ENCODE measurements around the gene EIF6. TPM values are rescaled to one million over a fixed set of nuclear protein-coding genes. Genes with fewer than 3 reads are reported as not detected.

Gene EIF6
- total RNA-seq, 3 donors from 2014 or later (not counting 1 experiment from before 2014, with no cell fraction given), result 73.9 to 81.4 (median 79.0) TPM

GRCh38 chr20:35290887-35291417 is 6.4 kb upstream of the EIF6 start:
- Histone ChIP-seq H3K36me3 (ENCODE audit: control insufficient read depth, insufficient read depth, low read length) (no peaks in the 10 kb centered on the region), H3K27me3 (ENCODE audit: control insufficient read depth, insufficient read depth, low read length) (no peaks in the 10 kb centered on the region), H3K9me3 (ENCODE audit: control insufficient read depth, insufficient read depth, low read length) (no peaks in the 10 kb centered on the region), H3K4me3 (ENCODE audit: low read length) (no peak overlapping the region), H3K27ac (ENCODE audit: low read length) (no peak overlapping the region), H3K4me1 (ENCODE audit: control insufficient read depth, insufficient read depth, low read length) (no peaks in the 10 kb centered on the region)
- Mint-ChIP-seq H3K9me3 (no peaks in the 10 kb centered on the region), H3K36me3 (no peaks in the 10 kb centered on the region), H3K27ac (no peak overlapping the region), H3K4me1 (peaks cover 6% of the 10 kb centered on the region in 2 donors), H3K4me3 (no peak overlapping the region), H3K27me3 (ENCODE audit: low read depth in 2 of 2) (peaks cover 0 to 5% of the 10 kb centered on the region in 2 donors)
- intact Hi-C loops (cut with micrococcal nuclease), result no loop called here
- no peak for ATAC-seq
- DNase-seq, result no peak
- 87% methylated on average over 6 of the region's 7 CpGs for WGBS (ENCODE audit: insufficient coverage)
- no peak for TF ChIP-seq CTCF (IDR thresholded peaks at IDR 0.05)

- ATAC-seq, result no peak
- Mint-ChIP-seq H3K36me3 (no peaks in the 10 kb centered on the region), H3K27me3 (ENCODE audit: low read depth in 2 of 2) (peaks cover 0 to 5% of the 10 kb centered on the region in 2 donors), H3K4me3 (no peak overlapping the region), H3K9me3 (no peaks in the 10 kb centered on the region), H3K4me1 (peaks cover 4% of the 10 kb centered on the region in 2 donors), H3K27ac (no peak overlapping the region)
- WGBS (ENCODE audit: insufficient coverage), result 82% methylated on average over 7 of the region's 7 CpGs
- Histone ChIP-seq H3K9me3 (ENCODE audit: control insufficient read depth, insufficient read depth, low read length) (no peaks in the 10 kb centered on the region), H3K27me3 (ENCODE audit: control insufficient read depth, insufficient read depth, low read length) (no peaks in the 10 kb centered on the region), H3K27ac (ENCODE audit: low read length) (no peak overlapping the region), H3K4me3 (ENCODE audit: low read length) (no peak overlapping the region), H3K4me1 (ENCODE audit: control insufficient read depth, insufficient read depth, low read length) (peaks cover under 1% of the 10 kb centered on the region), H3K36me3 (ENCODE audit: control insufficient read depth, insufficient read depth, low read length) (no peaks in the 10 kb centered on the region)
- TF ChIP-seq CTCF (IDR thresholded peaks at IDR 0.05), result no peak
- DNase-seq, result no peak
- intact Hi-C loops (cut with micrococcal nuclease), result no loop called here
Observed at GRCh38 chr20:35290186-35290886, 5.8 kb upstream of the EIF6 start.

- WGBS (ENCODE audit: insufficient coverage), result 86% methylated on average over 17 of the region's 19 CpGs
- peaks cover 0 to 5% of the 10 kb centered on the region in 2 donors for H3K27me3 Mint-ChIP-seq (ENCODE audit: low read depth in 2 of 2)
- intact Hi-C loops (cut with micrococcal nuclease), result no loop called here
Observed at GRCh38 chr20:35288325-35289060, 3.9 kb upstream of the EIF6 start.

More at GRCh38 chr20:35288325-35289060, 3.9 kb upstream of the EIF6 start:
- Mint-ChIP-seq H3K4me3 (no peak overlapping the region), H3K36me3 (no peaks in the 10 kb centered on the region), H3K4me1 (peaks cover 9 to 16% of the 10 kb centered on the region in 2 donors), H3K27ac (no peak overlapping the region), H3K9me3 (no peaks in the 10 kb centered on the region)
- no peak overlapping the region for H3K4me3 ChIP-seq (ENCODE audit: low read length)
- H3K4me1 ChIP-seq (ENCODE audit: control insufficient read depth, insufficient read depth, low read length), result peaks cover 15% of the 10 kb centered on the region
- ATAC-seq, result no peak
- no peaks in the 10 kb centered on the region for H3K27me3 ChIP-seq (ENCODE audit: control insufficient read depth, insufficient read depth, low read length)
- no peaks in the 10 kb centered on the region for H3K9me3 ChIP-seq (ENCODE audit: control insufficient read depth, insufficient read depth, low read length)
- DNase-seq, result no peak
- no peak for TF ChIP-seq CTCF (IDR thresholded peaks at IDR 0.05)
- H3K36me3 ChIP-seq (ENCODE audit: control insufficient read depth, insufficient read depth, low read length), result no peaks in the 10 kb centered on the region
- H3K27ac ChIP-seq (ENCODE audit: low read length), result no peak overlapping the region
